Measurements from ENCODE around the gene DHTKD1. TPM values are rescaled to one million over a fixed set of nuclear protein-coding genes. Genes with fewer than 3 reads are reported as not detected.
"Not testable (repeated sequence)": the region's sequence is repeated elsewhere in the genome, so short reads cannot be mapped to it uniquely, and the experiment has no call there.

Gene DHTKD1
- total and polyA plus RNA-seq, 9 donors = 10.3 to 33.2 (median 26.4) TPM

DNA sequence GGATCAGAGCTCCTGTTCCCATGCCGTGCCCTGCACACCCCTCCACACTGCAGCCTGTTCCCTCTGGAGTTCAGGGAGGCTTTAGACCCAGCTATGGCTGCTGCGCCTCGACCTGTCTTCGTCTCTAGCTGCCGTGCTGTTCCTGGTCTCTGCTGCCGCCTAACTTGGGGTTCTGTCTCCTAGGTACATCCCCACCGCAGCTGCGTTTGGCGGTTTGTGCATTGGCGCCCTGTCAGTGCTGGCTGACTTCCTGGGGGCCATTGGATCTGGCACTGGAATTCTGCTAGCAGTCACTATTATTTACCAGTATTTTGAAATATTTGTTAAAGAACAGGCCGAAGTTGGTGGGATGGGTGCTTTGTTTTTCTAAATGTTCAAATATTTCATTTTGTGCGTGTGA, 95.3 kb downstream of the DHTKD1 start:
- Histone ChIP-seq H3K4me1 (ENCODE audit: insufficient read depth) (no peaks in the 10 kb centered on the region), H3K27me3 (no peaks in the 10 kb centered on the region), H3K27ac (no peak overlapping the region), H3K9me3 (no peaks in the 10 kb centered on the region), H3K4me3 (no peak overlapping the region), H3K36me3 (no peaks in the 10 kb centered on the region)
- TF ChIP-seq EP300 (IDR thresholded peaks at IDR 0.05) (no peak), POLR2A (IDR thresholded peaks at IDR 0.05) (no peak)
- TF ChIP-seq, protein P1, sequence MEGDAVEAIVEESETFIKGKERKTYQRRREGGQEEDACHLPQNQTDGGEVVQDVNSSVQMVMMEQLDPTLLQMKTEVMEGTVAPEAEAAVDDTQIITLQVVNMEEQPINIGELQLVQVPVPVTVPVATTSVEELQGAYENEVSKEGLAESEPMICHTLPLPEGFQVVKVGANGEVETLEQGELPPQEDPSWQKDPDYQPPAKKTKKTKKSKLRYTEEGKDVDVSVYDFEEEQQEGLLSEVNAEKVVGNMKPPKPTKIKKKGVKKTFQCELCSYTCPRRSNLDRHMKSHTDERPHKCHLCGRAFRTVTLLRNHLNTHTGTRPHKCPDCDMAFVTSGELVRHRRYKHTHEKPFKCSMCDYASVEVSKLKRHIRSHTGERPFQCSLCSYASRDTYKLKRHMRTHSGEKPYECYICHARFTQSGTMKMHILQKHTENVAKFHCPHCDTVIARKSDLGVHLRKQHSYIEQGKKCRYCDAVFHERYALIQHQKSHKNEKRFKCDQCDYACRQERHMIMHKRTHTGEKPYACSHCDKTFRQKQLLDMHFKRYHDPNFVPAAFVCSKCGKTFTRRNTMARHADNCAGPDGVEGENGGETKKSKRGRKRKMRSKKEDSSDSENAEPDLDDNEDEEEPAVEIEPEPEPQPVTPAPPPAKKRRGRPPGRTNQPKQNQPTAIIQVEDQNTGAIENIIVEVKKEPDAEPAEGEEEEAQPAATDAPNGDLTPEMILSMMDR (IDR thresholded peaks at IDR 0.05) = no peak
- intact Hi-C loops (cut with DNase I) = no loop called here
- 80 to 91% (median 87%) methylated on average over 12 of the region's 12 CpGs for WGBS, 3 donors
- no peak for DNase-seq

DNA sequence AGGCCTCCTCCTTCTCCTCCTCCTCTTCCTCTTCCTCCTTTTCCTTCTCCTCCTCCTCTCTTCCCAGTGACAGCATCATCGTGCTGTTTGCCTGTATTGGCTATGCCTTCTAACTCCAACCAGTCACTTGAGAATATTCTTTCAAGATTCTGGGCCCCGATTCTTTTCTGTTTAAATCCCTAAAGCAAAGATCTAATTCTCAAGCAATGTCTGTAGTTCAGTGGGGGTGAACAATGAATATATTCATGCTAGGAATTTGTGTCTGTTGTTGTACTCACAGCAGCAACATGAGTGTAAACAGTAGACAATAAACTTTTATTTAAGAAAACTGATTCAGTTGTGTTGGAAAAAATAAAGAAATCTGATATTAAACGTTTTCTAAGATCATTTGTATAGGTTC, 96.3 kb downstream of the DHTKD1 start:
- DNase-seq = no peak
- H3K4me3 ChIP-seq = no peak overlapping the region
- TF ChIP-seq POLR2A (IDR thresholded peaks at IDR 0.05) (no peak), EP300 (IDR thresholded peaks at IDR 0.05) (no peak)
- TF ChIP-seq, protein P1 (IDR thresholded peaks at IDR 0.05) = no peak
- H3K27me3 ChIP-seq = no peaks in the 10 kb centered on the region
- no peaks in the 10 kb centered on the region for H3K9me3 ChIP-seq
- H3K36me3 ChIP-seq = no peaks in the 10 kb centered on the region
- intact Hi-C loops (cut with DNase I) = no loop called here
- no peak overlapping the region for H3K27ac ChIP-seq
- 72 to 84% (median 82%) methylated on average over 3 of the region's 3 CpGs for WGBS, 3 donors
- H3K4me1 ChIP-seq (ENCODE audit: insufficient read depth) = no peaks in the 10 kb centered on the region

DNA sequence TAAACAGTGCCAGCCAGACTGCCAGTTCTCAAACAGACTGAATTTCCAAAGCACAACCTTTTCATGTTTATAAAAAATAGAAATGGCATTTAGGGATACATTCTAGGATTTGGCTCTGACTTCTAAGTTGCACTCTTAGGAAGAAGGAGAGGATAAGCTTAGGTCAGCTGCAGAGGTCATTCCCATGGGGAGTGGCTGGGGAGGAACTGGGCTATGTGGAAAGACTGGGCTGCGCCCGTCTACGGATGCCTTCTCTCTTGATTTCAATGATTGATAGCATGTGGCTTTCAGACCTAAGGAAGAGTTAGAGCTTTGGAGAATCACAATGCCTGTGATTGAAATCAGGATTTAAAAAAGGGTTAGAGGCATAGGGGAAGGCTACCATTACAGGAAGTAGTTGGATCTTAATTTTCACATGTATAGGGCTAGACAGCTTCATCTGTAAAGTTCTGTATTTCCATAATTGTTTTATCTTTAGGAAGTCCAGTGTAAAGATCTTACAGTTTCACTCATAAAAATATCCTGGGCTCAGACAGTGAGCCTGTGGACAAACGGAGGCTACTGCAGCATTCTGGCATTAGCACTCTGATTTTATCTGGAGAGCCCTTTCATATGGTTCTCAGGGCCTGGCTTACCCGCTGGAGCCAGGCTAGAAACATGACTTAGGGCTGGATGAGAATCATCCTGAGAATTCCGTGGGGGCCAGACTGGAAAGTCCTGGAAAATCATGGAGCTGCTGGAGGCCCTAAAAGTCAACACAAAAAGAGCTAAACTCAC, 97.4 kb downstream of the DHTKD1 start:
- TF ChIP-seq, protein P1 (IDR thresholded peaks at IDR 0.05) = no peak
- TF ChIP-seq POLR2A (IDR thresholded peaks at IDR 0.05) (no peak), EP300 (IDR thresholded peaks at IDR 0.05) (no peak)
- DNase-seq = no peak
- H3K4me3 ChIP-seq = no peak overlapping the region
- no peaks in the 10 kb centered on the region for H3K36me3 ChIP-seq
- H3K9me3 ChIP-seq = no peaks in the 10 kb centered on the region
- H3K27ac ChIP-seq = no peak overlapping the region
- 72 to 82% (median 76%) methylated on average over 6 of the region's 6 CpGs for WGBS, 3 donors
- no peaks in the 10 kb centered on the region for H3K4me1 ChIP-seq (ENCODE audit: insufficient read depth)
- H3K27me3 ChIP-seq = no peaks in the 10 kb centered on the region
- intact Hi-C loops (cut with DNase I) = no loop called here

DNA sequence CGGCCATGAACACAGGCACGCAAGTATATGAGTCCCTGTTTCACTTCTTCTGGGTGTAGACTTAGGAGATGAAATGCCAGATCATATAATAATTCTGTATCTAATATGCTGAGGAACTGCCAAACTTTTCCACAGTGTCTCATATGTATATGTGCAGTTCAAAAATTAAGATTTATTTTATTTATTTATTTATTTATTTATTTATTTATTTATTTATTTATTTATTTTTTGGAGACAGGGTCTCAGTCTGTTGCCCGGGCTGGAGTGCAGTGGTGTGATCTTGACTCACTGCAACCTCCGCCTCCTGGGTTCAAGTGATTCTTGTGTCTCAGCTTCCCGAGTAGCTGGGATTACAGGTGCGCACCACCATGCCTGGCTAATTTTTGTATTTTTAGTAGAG, 102.8 kb downstream of the DHTKD1 start:
- 88 to 96% (median 94%) methylated on average over 6 of the region's 6 CpGs for WGBS, 3 donors
- H3K27ac ChIP-seq; H3K36me3 ChIP-seq; intact Hi-C loops (cut with DNase I); DNase-seq; H3K4me3 ChIP-seq; H3K9me3 ChIP-seq; H3K4me1 ChIP-seq (ENCODE audit: insufficient read depth); H3K27me3 ChIP-seq: not testable (repeated sequence)

MicroRNA genes within 50 kb of the gene (microRNA counts, 767-probe panel; counts per million panel counts)
- microRNA hsa-miR-548ak = 530 counts per million, percentile 78 among the panel's probes with 10 or more counts

Small RNA genes within 50 kb of the gene (microRNA-seq; reads per million reads assigned to microRNA genes)
- gene MIR548AK = 0 reads per million in 3 donors

Small RNA genes within 50 kb of the gene (small RNA-seq; reads per million reads assigned to genes)
- not detected for gene MIR548AK
- not detected for gene RNU6-88P

Other genes with a start within 250 kb of the DHTKD1 start
- 10 to 100 TPM in 1 of 7 donors, 1 to 10 TPM in 6; 2.7 to 13.4 (median 4.4) TPM for gene PROSER2, start 245.6 kb upstream of the DHTKD1 start, total RNA-seq
- 1 to 10 TPM; 1.3 to 2.8 TPM for gene PROSER2, start 245.6 kb upstream of the DHTKD1 start, polyA plus RNA-seq
- gene UPF2, start 26.1 kb upstream of the DHTKD1 start, total RNA-seq = 10 to 100 TPM; 12.5 to 22.9 (median 19.6) TPM
- 10 to 100 TPM; 16.8 to 20.9 TPM for gene UPF2, start 26.1 kb upstream of the DHTKD1 start, polyA plus RNA-seq
- 10 to 100 TPM in 3 of 7 donors, 1 to 10 TPM in 4; 7.4 to 13.4 (median 9.5) TPM for gene SEC61A2, start 60.7 kb downstream of the DHTKD1 start, total RNA-seq
- 10 to 100 TPM in 1 of 2 donors, 1 to 10 TPM in 1; 7.4 to 11.0 TPM for gene SEC61A2, start 60.7 kb downstream of the DHTKD1 start, polyA plus RNA-seq
- 10 to 100 TPM; 16.2 to 32.8 (median 24.7) TPM for gene NUDT5, start 126.9 kb downstream of the DHTKD1 start, total RNA-seq
- 10 to 100 TPM; 15.8 to 56.5 TPM for gene NUDT5, start 126.9 kb downstream of the DHTKD1 start, polyA plus RNA-seq
- 10 to 100 TPM; 22.1 to 52.4 (median 33.7) TPM for gene CDC123, start 127.2 kb downstream of the DHTKD1 start, total RNA-seq
- gene CDC123, start 127.2 kb downstream of the DHTKD1 start, polyA plus RNA-seq = 10 to 100 TPM; 37.6 to 59.1 TPM

Data from ovary (tissue), 9 donors.